ENCODE measurements around the gene KRT80. TPM values are rescaled to one million over a fixed set of nuclear protein-coding genes. Genes with fewer than 3 reads are reported as not detected.

Gene KRT80
- total and polyA plus RNA-seq, 3 experiments from 2014 or later: not detected

GRCh38 chr12:52204931-52205505, 13.2 kb upstream of the KRT80 start:
- no peaks in the 10 kb centered on the region for H3K9me3 Mint-ChIP-seq
- ChIA-PET POLR2A (no interaction called here), CTCF (no interaction called here)
- H3K27ac Mint-ChIP-seq: no peak overlapping the region
- H3K27ac ChIP-seq (ENCODE audit: low read depth, low read length): no peak overlapping the region
- H3K36me3 Mint-ChIP-seq: no peaks in the 10 kb centered on the region
- H3K4me1 Mint-ChIP-seq: no peaks in the 10 kb centered on the region
- H3K9me3 ChIP-seq (ENCODE audit: low read length): no peaks in the 10 kb centered on the region
- DNase-seq: peak in 1 of 5 donors; percentile 15
- H3K4me1 ChIP-seq (ENCODE audit: insufficient read depth, low read length): no peaks in the 10 kb centered on the region
- H3K4me3 Mint-ChIP-seq: no peak overlapping the region
- no peaks in the 10 kb centered on the region for H3K27me3 ChIP-seq (ENCODE audit: insufficient read depth, low read length, poor library complexity, severe bottlenecking)
- H3K27me3 Mint-ChIP-seq: peaks cover 23 to 29% of the 10 kb centered on the region in 2 donors
- H3K36me3 ChIP-seq (ENCODE audit: insufficient read depth, low read length): no peaks in the 10 kb centered on the region
- no peak overlapping the region for H3K4me3 ChIP-seq (ENCODE audit: low read length)

GRCh38 chr12:52204095-52204930, 12.5 kb upstream of the KRT80 start:
- Histone ChIP-seq H3K4me3 (ENCODE audit: low read length) (no peak overlapping the region), H3K27me3 (ENCODE audit: insufficient read depth, low read length, poor library complexity, severe bottlenecking) (no peaks in the 10 kb centered on the region), H3K9me3 (ENCODE audit: low read length) (no peaks in the 10 kb centered on the region), H3K36me3 (ENCODE audit: insufficient read depth, low read length) (no peaks in the 10 kb centered on the region), H3K4me1 (ENCODE audit: insufficient read depth, low read length) (no peaks in the 10 kb centered on the region), H3K27ac (ENCODE audit: low read depth, low read length) (no peak overlapping the region)
- ChIA-PET POLR2A (no interaction called here), CTCF (no interaction called here)
- DNase-seq: no peak
- no peaks in the 10 kb centered on the region for H3K4me1 Mint-ChIP-seq
- H3K27ac Mint-ChIP-seq: no peak overlapping the region
- H3K36me3 Mint-ChIP-seq: no peaks in the 10 kb centered on the region
- peaks cover 21 to 34% of the 10 kb centered on the region in 2 donors for H3K27me3 Mint-ChIP-seq
- no peak overlapping the region for H3K4me3 Mint-ChIP-seq
- H3K9me3 Mint-ChIP-seq: no peaks in the 10 kb centered on the region

GRCh38 chr12:52203079-52203921, 11.5 kb upstream of the KRT80 start:
- H3K9me3 ChIP-seq (ENCODE audit: low read length): no peaks in the 10 kb centered on the region
- Mint-ChIP-seq H3K9me3 (no peaks in the 10 kb centered on the region), H3K36me3 (no peaks in the 10 kb centered on the region), H3K4me1 (no peaks in the 10 kb centered on the region), H3K27me3 (peaks cover 21 to 34% of the 10 kb centered on the region in 2 donors), H3K4me3 (no peak overlapping the region), H3K27ac (peak overlapping the region in 1 of 8 donors; percentile 54)
- POLR2A ChIA-PET: no interaction called here
- H3K27ac ChIP-seq (ENCODE audit: low read depth, low read length): no peak overlapping the region
- no peak for DNase-seq
- no peaks in the 10 kb centered on the region for H3K4me1 ChIP-seq (ENCODE audit: insufficient read depth, low read length)
- CTCF ChIA-PET: no interaction called here
- no peaks in the 10 kb centered on the region for H3K27me3 ChIP-seq (ENCODE audit: insufficient read depth, low read length, poor library complexity, severe bottlenecking)
- no peaks in the 10 kb centered on the region for H3K36me3 ChIP-seq (ENCODE audit: insufficient read depth, low read length)
- no peak overlapping the region for H3K4me3 ChIP-seq (ENCODE audit: low read length)

- H3K27ac Mint-ChIP-seq: peak overlapping the region in 1 of 8 donors; percentile 54
- CTCF ChIA-PET: no interaction called here
Observed at GRCh38 chr12:52202361-52203078, 10.7 kb upstream of the KRT80 start.

GRCh38 chr12:52201451-52201839, 9.6 kb upstream of the KRT80 start:
- POLR2A ChIA-PET: no interaction called here
- no peak overlapping the region for H3K4me3 ChIP-seq (ENCODE audit: low read length)
- Mint-ChIP-seq H3K4me1 (no peaks in the 10 kb centered on the region), H3K27ac (no peak overlapping the region), H3K27me3 (peaks cover 16 to 35% of the 10 kb centered on the region in 2 donors), H3K9me3 (no peaks in the 10 kb centered on the region), H3K36me3 (no peaks in the 10 kb centered on the region), H3K4me3 (no peak overlapping the region)
- no peaks in the 10 kb centered on the region for H3K4me1 ChIP-seq (ENCODE audit: insufficient read depth, low read length)
- no peaks in the 10 kb centered on the region for H3K9me3 ChIP-seq (ENCODE audit: low read length)
- DNase-seq: no peak
- no peak overlapping the region for H3K27ac ChIP-seq (ENCODE audit: low read depth, low read length)
- H3K36me3 ChIP-seq (ENCODE audit: insufficient read depth, low read length): no peaks in the 10 kb centered on the region
- CTCF ChIA-PET: no interaction called here
- no peaks in the 10 kb centered on the region for H3K27me3 ChIP-seq (ENCODE audit: insufficient read depth, low read length, poor library complexity, severe bottlenecking)

More at GRCh38 chr12:52202361-52203078, 10.7 kb upstream of the KRT80 start:
- H3K4me3 Mint-ChIP-seq: no peak overlapping the region
- no peaks in the 10 kb centered on the region for H3K9me3 Mint-ChIP-seq
- no peak overlapping the region for H3K4me3 ChIP-seq (ENCODE audit: low read length)
- no peak for DNase-seq
- H3K36me3 ChIP-seq (ENCODE audit: insufficient read depth, low read length): no peaks in the 10 kb centered on the region
- H3K27me3 Mint-ChIP-seq: peaks cover 21 to 34% of the 10 kb centered on the region in 2 donors
- H3K36me3 Mint-ChIP-seq: no peaks in the 10 kb centered on the region
- H3K9me3 ChIP-seq (ENCODE audit: low read length): no peaks in the 10 kb centered on the region
- no peaks in the 10 kb centered on the region for H3K4me1 ChIP-seq (ENCODE audit: insufficient read depth, low read length)
- POLR2A ChIA-PET: no interaction called here
- H3K27ac ChIP-seq (ENCODE audit: low read depth, low read length): no peak overlapping the region
- no peaks in the 10 kb centered on the region for H3K27me3 ChIP-seq (ENCODE audit: insufficient read depth, low read length, poor library complexity, severe bottlenecking)
- H3K4me1 Mint-ChIP-seq: no peaks in the 10 kb centered on the region

- Histone ChIP-seq H3K36me3 (ENCODE audit: insufficient read depth, low read length) (no peaks in the 10 kb centered on the region), H3K4me1 (ENCODE audit: insufficient read depth, low read length) (no peaks in the 10 kb centered on the region), H3K27me3 (ENCODE audit: insufficient read depth, low read length, poor library complexity, severe bottlenecking) (no peaks in the 10 kb centered on the region), H3K4me3 (ENCODE audit: low read length) (no peak overlapping the region), H3K27ac (ENCODE audit: low read depth, low read length) (no peak overlapping the region), H3K9me3 (ENCODE audit: low read length) (no peaks in the 10 kb centered on the region)
- H3K4me3 Mint-ChIP-seq: no peak overlapping the region
- peak overlapping the region in 1 of 8 donors; percentile 35 for H3K27ac Mint-ChIP-seq
- POLR2A ChIA-PET: no interaction called here
- DNase-seq: no peak
- H3K4me1 Mint-ChIP-seq: no peaks in the 10 kb centered on the region
- H3K27me3 Mint-ChIP-seq: peaks cover 16 to 35% of the 10 kb centered on the region in 2 donors
- CTCF ChIA-PET: no interaction called here
- no peaks in the 10 kb centered on the region for H3K36me3 Mint-ChIP-seq
- H3K9me3 Mint-ChIP-seq: no peaks in the 10 kb centered on the region
Observed at GRCh38 chr12:52200781-52201450, 9.1 kb upstream of the KRT80 start.

GRCh38 chr12:52200086-52200780, 8.4 kb upstream of the KRT80 start:
- Mint-ChIP-seq H3K36me3 (no peaks in the 10 kb centered on the region), H3K27me3 (peaks cover 16 to 41% of the 10 kb centered on the region in 2 donors), H3K4me1 (no peaks in the 10 kb centered on the region), H3K4me3 (no peak overlapping the region), H3K9me3 (no peaks in the 10 kb centered on the region), H3K27ac (peak overlapping the region in 1 of 8 donors; percentile 35)
- Histone ChIP-seq H3K9me3 (ENCODE audit: low read length) (no peaks in the 10 kb centered on the region), H3K4me3 (ENCODE audit: low read length) (no peak overlapping the region), H3K27me3 (ENCODE audit: insufficient read depth, low read length, poor library complexity, severe bottlenecking) (no peaks in the 10 kb centered on the region), H3K36me3 (ENCODE audit: insufficient read depth, low read length) (no peaks in the 10 kb centered on the region), H3K4me1 (ENCODE audit: insufficient read depth, low read length) (no peaks in the 10 kb centered on the region), H3K27ac (ENCODE audit: low read depth, low read length) (no peak overlapping the region)
- DNase-seq: no peak
- POLR2A ChIA-PET: no interaction called here
- CTCF ChIA-PET: no interaction called here
